Keratinocyte (primary cell): ENCODE results near the gene EYA4. TPM values are rescaled to one million over a fixed set of nuclear protein-coding genes. Genes with fewer than 3 reads are reported as not detected.

Experiments
- DNase-seq: peaks from one replicate; pipeline ENCODE4 v3.0.0-alpha.2; 2011; ENCODE audit warnings: low read depth, missing footprints, low spot score
- FAIRE-seq: peaks from 2 replicates; lab custom pipeline; 2011; peaks lifted over from hg19 to GRCh38; lab: Jason Lieb, UNC
- H2AFZ ChIP-seq: 2 replicates; pipeline ENCODE4 v1.6.0; 2012; ENCODE audit warnings: low read length, control low read depth, inconsistent platforms; ENCODE audit not compliant: control insufficient read depth
- H3K27ac ChIP-seq: 2 replicates; pipeline ENCODE4 v1.5.1; 2011; ENCODE audit warnings: low read length; ENCODE audit not compliant: control insufficient read depth, insufficient read depth
- H3K27me3 ChIP-seq: 3 replicates; pipeline ENCODE4 v1.6.0; 2011; ENCODE audit warnings: low read length; ENCODE audit not compliant: control insufficient read depth, insufficient read depth; ENCODE audit errors: extremely low read depth
- H3K36me3 ChIP-seq, 2 experiments: 2 replicates in 1 of 2; 3 replicates in 1 of 2; pipeline ENCODE4 v1.5.1; 2011; ENCODE audit warnings: low read length in 2 of 2, mild to moderate bottlenecking in 1 of 2; ENCODE audit not compliant: control insufficient read depth in 2 of 2, insufficient read depth in 2 of 2; ENCODE audit errors: extremely low read depth in 1 of 2
- H3K4me1 ChIP-seq: 3 replicates; pipeline ENCODE4 v1.5.1; 2011; ENCODE audit warnings: low read length; ENCODE audit not compliant: control insufficient read depth, insufficient read depth; ENCODE audit errors: extremely low read depth
- H3K4me2 ChIP-seq: 3 replicates; pipeline ENCODE4 v1.6.0; 2011; ENCODE audit warnings: low read depth, low read length; ENCODE audit not compliant: control insufficient read depth, insufficient read depth; ENCODE audit errors: extremely low read depth
- H3K4me3 ChIP-seq, 3 experiments: fragments of 200-600 bp in 1 of 3; sonication (generic) in 1 of 3; 2 replicates in 2 of 3; 3 replicates in 1 of 3; pipeline ENCODE4 v1.5.1; 2011 to 2016; ENCODE audit warnings: low read length in 3 of 3, mild to moderate bottlenecking in 3 of 3, control low read depth in 2 of 3, inconsistent platforms in 1 of 3, low read depth in 1 of 3, mixed read lengths in 1 of 3, mixed run types in 1 of 3, moderate library complexity in 1 of 3; ENCODE audit not compliant: control insufficient read depth in 2 of 3, insufficient read depth in 2 of 3; ENCODE audit errors: extremely low read depth in 1 of 3
- H3K79me2 ChIP-seq: 2 replicates; pipeline ENCODE4 v1.6.0; 2012; ENCODE audit warnings: low read length; ENCODE audit not compliant: control insufficient read depth, insufficient read depth
- H3K9ac ChIP-seq: 3 replicates; pipeline ENCODE4 v1.6.0; 2011; ENCODE audit warnings: low read length; ENCODE audit not compliant: control insufficient read depth, insufficient read depth; ENCODE audit errors: extremely low read depth
- H3K9me1 ChIP-seq: 3 replicates; pipeline ENCODE4 v1.6.0; 2011; ENCODE audit warnings: low read length; ENCODE audit not compliant: control insufficient read depth, insufficient read depth; ENCODE audit errors: extremely low read depth
- H3K9me3 ChIP-seq: 2 replicates; pipeline ENCODE4 v1.5.1; 2012; ENCODE audit warnings: low read depth, low read length; ENCODE audit not compliant: control insufficient read depth
- H4K20me1 ChIP-seq: 3 replicates; pipeline ENCODE4 v1.6.0; 2011; ENCODE audit warnings: low read length; ENCODE audit not compliant: control insufficient read depth, insufficient read depth; ENCODE audit errors: extremely low read depth
- CTCF ChIP-seq, 3 experiments: IDR thresholded peaks in 1 of 3; conservative IDR thresholded peaks in 1 of 3; optimal IDR thresholded peaks in 1 of 3; 2 replicates in 2 of 3; 3 replicates in 1 of 3; pipeline versions ENCODE3 to v1.5.1; 2011; ENCODE audit warnings: low read length in 3 of 3, mild to moderate bottlenecking in 3 of 3, moderate library complexity in 2 of 3, control low read depth in 1 of 3, inconsistent platforms in 1 of 3; ENCODE audit not compliant: insufficient read depth in 2 of 3; ENCODE audit errors: extremely low read depth in 1 of 3
- EZH2 ChIP-seq: IDR thresholded peaks from one replicate; pipeline ENCODE4 v1.6.1; 2012; ENCODE audit warnings: inconsistent platforms, mild to moderate bottlenecking, low read length, moderate library complexity
- dilution Hi-C: fragments of 300-500 bp; cut with MboI; formaldehyde crosslinking; loops from one replicate; pipeline ENCODE4 v1.7.0; 2020; ENCODE audit warnings: low sequenced_read_pairs; ENCODE audit not compliant: extremely low pct_ligation_motif_present
- polyA plus RNA-seq, 5 experiments: library from polyadenylated mRNA; depleted of rRNA in 3 of 5; stranded (reverse) in 3 of 5; stranded (forward) in 1 of 5; unstranded in 1 of 5; fragments of >200 nt; gene quantifications; 1 replicate in 1 of 5; 2 replicates in 3 of 5; 3 replicates in 1 of 5; pipeline versions ENCODE4 v1.2.1 to v1.2.3, GENCODE V29; 2011 to 2012; ENCODE audit warnings: missing spikeins in 2 of 5, low read depth in 1 of 5, low replicate concordance in 1 of 5

EYA4 gene
- polyA plus RNA-seq, 1 donor (not counting 4 experiments of a cell fraction or from before 2014, with no cell fraction given): 0.01 TPM

- Histone ChIP-seq H3K79me2 (no peaks in the 10 kb centered on the region), H3K9ac (no peak overlapping the region), H4K20me1 (no peaks in the 10 kb centered on the region), H3K9me1 (no peaks in the 10 kb centered on the region), H2AFZ (no peak overlapping the region), H3K9me3 (no peaks in the 10 kb centered on the region), H3K27ac (no peak overlapping the region), H3K4me2 (no peak overlapping the region), H3K36me3 (no peaks in the 10 kb centered on the region), H3K4me3 (no peak overlapping the region), H3K4me1 (no peaks in the 10 kb centered on the region), H3K27me3 (no peaks in the 10 kb centered on the region)
- FAIRE-seq: no peak
- dilution Hi-C loops: no loop called here
- no peak for TF ChIP-seq EZH2
- no peak for TF ChIP-seq CTCF (optimal IDR thresholded peaks at IDR 0.05 in 1 of 3, IDR thresholded peaks at IDR 0.05 in 1 of 3, conservative IDR thresholded peaks at IDR 0.05 in 1 of 3; ENCODE audit: extremely low read depth in 1 of 3, insufficient read depth in 2 of 3, low read length in 3 of 3)
- no peak for DNase-seq
Measured at GRCh38 chr6:133369773-133370272, 128.7 kb downstream of the EYA4 start.

GRCh38 chr6:133376743-133377142, 135.6 kb downstream of the EYA4 start:
- H3K4me1 ChIP-seq: no peaks in the 10 kb centered on the region
- FAIRE-seq (no peak), DNase-seq (no peak)
- no peaks in the 10 kb centered on the region for H3K36me3 ChIP-seq
- no peaks in the 10 kb centered on the region for H3K79me2 ChIP-seq
- no peaks in the 10 kb centered on the region for H3K27me3 ChIP-seq
- H4K20me1 ChIP-seq: no peaks in the 10 kb centered on the region
- H3K4me2 ChIP-seq: no peak overlapping the region
- no peak overlapping the region for H3K27ac ChIP-seq
- no peak overlapping the region for H3K9ac ChIP-seq
- no peaks in the 10 kb centered on the region for H3K9me1 ChIP-seq
- no peak for TF ChIP-seq CTCF (optimal IDR thresholded peaks at IDR 0.05 in 1 of 3, IDR thresholded peaks at IDR 0.05 in 1 of 3, conservative IDR thresholded peaks at IDR 0.05 in 1 of 3; ENCODE audit: extremely low read depth in 1 of 3, insufficient read depth in 2 of 3, low read length in 3 of 3)
- TF ChIP-seq EZH2: no peak
- H2AFZ ChIP-seq: no peak overlapping the region
- no peaks in the 10 kb centered on the region for H3K9me3 ChIP-seq
- no peak overlapping the region for H3K4me3 ChIP-seq
- dilution Hi-C loops: no loop called here
